Activated CD4-positive, alpha-beta T cell treated with anti-CD3 and anti-CD28 coated beads, Interleukin-2, amount 50 U/mL, for 16 hours (primary cell): ENCODE data around the gene MEST.
"Not testable (repeated sequence)": the region's sequence is repeated elsewhere in the genome, so short reads cannot be mapped to it uniquely, and the experiment has no call there.

Source experiments
- DNase-seq: peaks from one replicate; pipeline ENCODE4 v3.0.0-alpha.2; 2020

The MEST gene

DNA sequence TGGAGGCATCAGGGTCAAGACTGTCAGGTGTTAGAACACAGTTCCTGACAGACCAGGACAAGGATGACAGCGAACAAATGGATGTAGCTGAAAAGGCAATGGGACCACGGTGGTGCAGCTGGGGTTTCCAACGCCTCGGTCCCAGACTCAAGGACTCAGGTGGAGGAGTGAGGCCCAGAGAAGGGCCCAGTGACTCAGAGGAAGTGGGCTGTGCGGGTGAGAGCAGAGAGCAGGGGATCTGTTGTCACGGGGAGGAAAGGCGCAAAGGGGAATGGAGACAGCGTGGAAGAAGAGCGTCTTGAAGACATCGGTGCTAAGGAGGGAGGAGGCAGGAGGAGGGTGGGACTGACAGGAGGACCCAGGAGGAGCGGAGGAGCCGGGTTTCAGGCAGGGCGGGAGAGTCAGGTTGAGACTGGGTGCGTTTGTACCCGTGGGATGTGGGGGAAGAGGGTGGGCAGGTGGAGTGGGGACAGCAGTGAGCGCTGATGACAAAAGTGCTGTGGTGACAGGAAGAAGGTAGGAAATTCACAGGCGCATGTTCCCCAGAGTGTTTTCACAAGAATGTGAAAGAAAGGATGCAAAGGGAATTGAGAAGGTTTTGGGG, 36.0 kb downstream of the MEST start:
- DNase-seq, result not testable (repeated sequence)

- no peak for DNase-seq
These were observed 37.5 kb downstream of the MEST start for GRCh38 chr7:130529417-130529816.

GRCh38 chr7:130537894-130538293, 46.0 kb downstream of the MEST start:
- not testable (repeated sequence) for DNase-seq

- DNase-seq, result not testable (repeated sequence)
These were observed 49.4 kb downstream of the MEST start for GRCh38 chr7:130541287-130541686.

- not testable (repeated sequence) for DNase-seq
These were observed 50.4 kb downstream of the MEST start for GRCh38 chr7:130542297-130542696.

DNA sequence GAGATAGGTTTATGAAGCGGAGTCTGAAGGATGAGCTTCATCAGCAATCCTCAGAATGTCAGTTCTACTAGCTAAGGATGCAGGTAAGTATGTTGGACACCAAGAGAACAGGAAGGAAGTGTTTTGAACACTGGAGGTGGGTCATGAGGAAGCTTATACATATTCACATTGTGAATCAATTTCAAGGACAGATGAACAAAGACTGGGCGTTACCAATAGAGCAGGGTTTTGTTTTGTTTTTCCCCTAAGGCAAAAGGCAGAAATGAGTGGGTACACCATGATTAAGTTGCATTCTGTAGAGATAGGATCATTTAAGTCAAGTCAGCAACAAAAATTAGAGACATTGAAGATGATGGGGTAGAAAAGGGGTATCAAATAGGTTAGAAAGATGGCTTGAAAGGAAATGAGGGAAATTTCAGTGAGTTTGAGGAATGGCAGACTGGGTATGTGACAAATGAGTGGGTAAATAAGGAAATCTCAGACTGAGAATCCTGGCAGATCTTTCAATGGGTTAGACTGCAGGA, 51.7 kb downstream of the MEST start:
- no peak for DNase-seq

DNA sequence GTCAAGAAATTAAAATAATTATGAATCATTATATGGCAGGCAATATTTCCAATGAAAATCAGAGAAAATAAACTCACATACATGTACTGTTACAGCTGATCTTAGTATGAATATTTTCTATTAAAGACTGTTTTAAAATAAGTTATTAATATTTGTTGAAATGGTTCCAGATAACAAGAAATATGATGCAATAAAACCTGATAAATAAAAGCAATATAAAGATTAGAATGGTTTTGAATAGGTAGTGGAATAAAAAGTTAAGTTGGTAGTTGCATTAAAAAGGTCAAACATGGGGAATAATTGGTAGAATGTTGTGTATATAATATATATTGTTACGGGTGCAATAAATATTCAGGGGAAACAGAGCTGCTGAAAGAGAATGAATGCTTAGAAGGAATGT, 52.5 kb downstream of the MEST start:
- DNase-seq, result no peak

DNA sequence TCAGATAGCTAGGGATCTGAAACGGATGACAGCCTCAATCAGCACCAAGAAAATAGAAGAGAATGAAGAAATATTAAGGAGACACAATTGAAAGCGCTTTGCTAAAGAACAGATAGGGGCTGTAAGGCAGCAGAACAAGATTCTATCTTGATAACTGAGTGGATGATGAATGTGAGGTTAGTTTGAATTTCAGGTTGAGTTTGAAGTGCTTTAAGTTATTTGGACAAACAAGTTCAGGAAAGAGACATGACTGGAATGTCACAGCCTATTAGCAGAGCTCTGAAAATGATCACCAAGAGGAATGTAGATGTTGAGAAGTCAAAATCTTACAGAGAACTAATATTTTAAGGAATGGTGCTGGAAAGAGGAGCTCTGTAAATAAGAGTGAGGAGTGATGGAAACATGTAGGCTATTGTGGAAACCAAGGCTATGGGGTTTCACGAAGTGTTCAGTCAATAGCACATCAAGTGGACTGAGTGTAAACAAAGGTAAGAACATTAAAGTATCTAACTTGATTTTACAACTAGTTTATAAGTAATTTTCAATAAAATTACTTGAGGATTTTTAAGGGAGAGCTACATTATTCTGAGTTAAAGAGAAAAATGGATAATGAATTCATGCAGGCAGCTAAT, 61.6 kb downstream of the MEST start:
- no peak for DNase-seq

GRCh38 chr7:130554481-130554880, 62.6 kb downstream of the MEST start:
- DNase-seq, result no peak
